ENCODE measurements around the gene KBTBD4.
A peak's percentile ranks its signal among the peaks of the same experiment; 100 is the strongest.
"Not testable (repeated sequence)": the region's sequence is repeated elsewhere in the genome, so short reads cannot be mapped to it uniquely, and the experiment has no call there.

The KBTBD4 gene

GRCh38 chr11:47558695-47559094 is 20.1 kb downstream of the KBTBD4 start:
- DNase-seq, result no peak

DNA sequence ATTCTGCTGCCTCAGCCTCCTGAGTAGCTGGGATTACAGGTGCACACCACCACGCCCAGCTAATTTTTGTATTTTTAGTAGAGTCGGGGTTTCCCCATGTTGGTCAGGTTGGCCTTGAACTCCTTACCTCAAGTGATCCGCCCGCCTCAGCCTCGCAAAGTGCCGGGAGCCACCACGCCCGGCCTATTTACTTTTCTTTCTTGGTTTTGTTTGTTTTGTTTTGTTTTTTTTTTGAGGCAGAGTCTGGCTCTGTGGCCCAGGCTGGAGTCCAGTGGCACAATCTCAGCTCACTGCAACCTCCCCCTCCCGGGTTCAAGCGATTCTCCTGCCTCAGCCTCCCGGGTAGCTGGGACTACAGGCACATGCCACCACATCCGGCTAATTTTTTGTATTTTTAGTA is 21.8 kb downstream of the KBTBD4 start:
- not testable (repeated sequence) for DNase-seq

GRCh38 chr11:47553406-47553743 is 25.4 kb downstream of the KBTBD4 start:
- DNase-seq, result no peak

DNA sequence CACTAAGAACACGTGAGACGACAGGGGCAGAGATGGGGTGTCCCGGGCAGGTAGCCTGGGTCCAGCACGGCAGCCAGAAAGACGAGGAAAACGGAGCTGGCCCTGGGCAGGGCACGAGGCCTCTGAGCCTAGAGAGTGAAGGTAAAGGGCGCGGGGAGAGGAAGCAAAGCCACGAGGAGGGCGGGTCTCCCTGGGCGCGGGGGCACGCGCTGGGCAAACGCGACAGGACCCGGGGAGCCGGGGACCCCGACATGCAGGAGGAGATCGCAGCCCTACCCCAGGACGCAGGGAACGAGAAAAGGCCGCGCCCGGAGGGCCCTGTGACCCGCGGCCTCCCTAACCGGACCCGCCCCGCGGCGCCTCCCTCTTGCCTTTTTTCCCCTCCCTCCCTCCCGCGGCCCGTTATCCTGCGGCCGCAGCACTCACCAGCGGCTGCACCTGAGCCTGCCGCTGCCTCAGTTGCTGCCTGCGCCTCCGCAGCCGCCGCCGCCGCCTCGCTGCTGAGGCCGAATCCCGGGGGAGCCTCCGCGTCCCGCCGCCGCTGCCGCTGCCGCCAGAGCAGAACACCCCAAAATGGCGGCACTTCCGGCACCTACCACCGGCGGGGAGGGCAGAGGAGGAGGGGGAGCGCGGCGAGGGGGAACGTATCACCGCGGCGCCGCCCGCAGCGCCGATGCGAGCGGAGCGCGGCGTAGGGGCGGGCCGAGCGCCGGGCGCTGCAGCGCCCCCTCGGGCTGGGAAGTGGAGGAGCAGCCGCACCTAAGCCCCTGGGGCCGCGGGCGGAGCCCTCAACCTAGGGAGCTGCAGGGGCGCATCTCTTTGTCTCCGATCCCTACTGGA is 26.0 kb downstream of the KBTBD4 start, which contains the start of gene CELF1:
CELF1 (minus strand) TSS at position 567 of the 840 bp plus-strand sequence. CDS start 53,609 bp downstream, outside the sequence.
- DNase-seq, result peak; percentile 95

- DNase-seq, result peak; percentile 36
Measured at GRCh38 chr11:47552056-47552565, 26.7 kb downstream of the KBTBD4 start.

DNA sequence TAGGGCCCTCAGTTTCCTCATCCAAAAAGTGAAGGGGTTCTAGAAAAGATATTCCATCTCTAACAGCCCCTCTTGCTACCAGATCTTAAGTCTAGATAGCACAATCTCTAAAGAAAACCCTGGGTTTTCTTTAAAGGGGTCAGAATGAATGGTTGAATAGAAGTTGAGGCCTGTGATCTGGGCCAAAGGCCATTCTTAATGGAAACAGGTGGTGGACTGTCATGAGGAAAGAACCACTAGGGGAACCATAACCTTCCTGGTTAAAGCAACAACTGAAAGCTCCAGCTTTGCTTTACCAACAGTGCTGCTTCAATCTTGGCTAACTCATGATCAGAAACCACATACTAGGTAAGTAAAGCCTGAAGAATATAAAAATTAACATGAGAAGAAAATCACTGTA is 27.7 kb downstream of the KBTBD4 start:
- peak; percentile 37 for DNase-seq

- no peak for DNase-seq
Measured at GRCh38 chr11:47550288-47551047, 28.3 kb downstream of the KBTBD4 start.

- DNase-seq, result not testable (repeated sequence)
Measured at GRCh38 chr11:47546274-47546673, 32.5 kb downstream of the KBTBD4 start.

DNA sequence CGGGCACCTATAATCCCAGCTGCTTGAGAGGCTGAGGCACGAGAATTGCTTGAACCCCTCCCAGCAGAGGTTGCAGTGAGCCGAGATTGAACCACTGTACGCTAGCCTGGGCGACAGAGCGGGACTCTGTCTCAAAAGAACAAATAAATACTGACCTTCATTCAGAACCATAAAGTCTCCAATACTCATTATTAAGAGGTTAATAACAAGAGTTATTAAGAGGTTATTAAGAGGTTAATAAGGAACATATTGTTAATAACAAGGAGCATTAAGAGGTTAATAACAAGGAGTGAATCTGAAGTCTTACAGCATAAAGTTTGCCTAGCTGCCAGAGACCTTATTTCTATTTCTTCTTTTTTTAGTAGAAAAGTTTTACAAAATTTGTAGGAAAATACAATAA is 33.5 kb downstream of the KBTBD4 start:
- no peak for DNase-seq

- DNase-seq, result no peak
Measured at GRCh38 chr11:47541070-47541469, 37.7 kb downstream of the KBTBD4 start.

DNA sequence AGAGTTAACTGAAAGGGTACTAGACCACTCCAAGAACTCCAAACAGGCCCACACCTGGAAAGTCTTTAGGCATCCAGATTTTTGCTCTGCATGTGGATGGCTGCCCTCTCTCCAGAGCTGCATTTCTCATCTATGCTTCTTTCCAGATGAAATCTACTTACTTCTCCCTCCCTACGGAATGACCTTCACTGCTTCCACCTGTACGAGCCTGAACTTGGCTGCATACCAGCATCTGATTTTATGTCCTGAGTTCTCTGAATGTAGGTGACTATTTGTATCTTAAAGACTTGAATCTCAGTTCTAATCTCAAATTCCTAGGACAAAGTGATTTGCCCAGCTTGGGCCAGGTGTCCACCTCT is 39.1 kb downstream of the KBTBD4 start:
- DNase-seq, result no peak

DNA sequence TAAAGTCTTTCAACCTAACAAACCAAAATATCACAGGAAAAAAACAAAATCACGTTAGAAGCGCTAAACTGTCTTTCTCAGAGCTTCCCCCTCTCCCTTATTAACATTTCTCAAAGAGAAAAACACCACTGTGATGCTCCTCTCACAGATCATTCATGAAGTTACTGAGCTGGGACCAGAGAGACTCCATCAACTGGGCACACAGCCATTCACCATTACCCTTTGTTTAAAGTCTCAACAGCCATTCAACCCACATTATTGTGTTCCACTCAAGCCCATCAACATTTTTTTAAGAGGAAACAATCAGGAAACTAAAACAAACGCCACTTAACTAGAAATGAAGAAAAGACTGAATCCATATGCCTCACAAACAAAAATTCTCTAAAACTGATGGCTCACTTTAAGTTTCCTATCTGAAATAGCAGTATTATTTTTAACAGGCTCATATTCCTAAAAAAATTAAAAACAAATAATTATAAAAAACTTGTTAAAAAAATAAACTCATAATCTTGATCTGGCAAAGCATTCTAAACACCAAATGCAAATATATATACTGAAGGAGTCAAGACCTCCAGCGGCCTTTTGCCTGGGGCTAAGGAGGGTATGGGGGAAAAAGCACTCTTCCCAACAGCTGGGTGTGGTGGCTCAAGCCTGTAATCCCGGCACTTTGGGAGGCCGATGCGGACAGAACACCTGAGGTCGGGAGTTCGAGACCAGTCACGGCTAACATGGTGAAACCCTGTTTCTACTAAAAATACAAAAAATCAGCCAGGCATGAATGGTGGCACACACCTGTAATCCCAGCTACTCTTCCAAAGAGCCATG is 39.8 kb downstream of the KBTBD4 start:
- no peak for DNase-seq

DNA sequence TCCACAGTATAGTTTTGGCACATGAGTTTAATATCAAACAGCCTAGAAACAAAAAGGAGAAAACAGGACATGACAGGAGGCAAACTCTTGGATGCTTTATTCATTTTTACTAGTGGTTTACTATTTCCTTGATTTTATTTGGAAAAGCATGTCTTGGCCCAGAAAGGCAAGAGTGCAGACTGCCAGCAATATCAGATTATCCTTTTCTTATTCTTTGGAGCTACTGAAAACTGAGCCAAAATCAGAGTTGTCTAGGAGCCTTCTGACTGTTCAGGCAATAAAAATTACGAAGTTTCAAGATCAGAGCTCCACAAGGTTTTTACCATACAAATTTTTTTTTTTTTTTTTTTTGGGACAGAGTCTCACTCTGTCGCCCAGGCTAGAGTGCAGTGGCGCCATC is 41.9 kb downstream of the KBTBD4 start:
- DNase-seq, result no peak

GRCh38 chr11:47534704-47535251 is 44.0 kb downstream of the KBTBD4 start:
- DNase-seq, result no peak

DNA sequence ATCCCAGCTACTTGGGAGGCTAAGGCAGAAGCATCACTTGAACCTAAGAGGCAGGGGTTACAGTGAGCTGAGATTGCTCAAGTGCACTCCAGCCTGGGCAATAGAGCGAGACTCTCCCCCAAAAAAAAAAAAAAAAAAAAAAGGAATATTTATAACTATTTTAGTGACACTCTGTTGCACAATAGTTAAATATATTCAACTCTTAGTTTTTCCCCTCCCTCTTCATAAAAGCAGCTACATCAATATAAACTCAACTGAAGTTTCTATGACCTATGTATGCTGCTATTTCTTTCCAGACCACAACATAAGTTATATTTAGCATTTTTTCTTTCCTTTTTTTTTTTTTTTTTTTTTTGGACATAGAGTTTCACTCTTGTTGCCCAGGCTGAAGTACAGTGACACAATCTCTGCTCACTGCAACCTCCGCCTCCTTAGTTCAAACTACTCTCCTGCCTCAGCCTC is 45.0 kb downstream of the KBTBD4 start:
- DNase-seq, result no peak

DNA sequence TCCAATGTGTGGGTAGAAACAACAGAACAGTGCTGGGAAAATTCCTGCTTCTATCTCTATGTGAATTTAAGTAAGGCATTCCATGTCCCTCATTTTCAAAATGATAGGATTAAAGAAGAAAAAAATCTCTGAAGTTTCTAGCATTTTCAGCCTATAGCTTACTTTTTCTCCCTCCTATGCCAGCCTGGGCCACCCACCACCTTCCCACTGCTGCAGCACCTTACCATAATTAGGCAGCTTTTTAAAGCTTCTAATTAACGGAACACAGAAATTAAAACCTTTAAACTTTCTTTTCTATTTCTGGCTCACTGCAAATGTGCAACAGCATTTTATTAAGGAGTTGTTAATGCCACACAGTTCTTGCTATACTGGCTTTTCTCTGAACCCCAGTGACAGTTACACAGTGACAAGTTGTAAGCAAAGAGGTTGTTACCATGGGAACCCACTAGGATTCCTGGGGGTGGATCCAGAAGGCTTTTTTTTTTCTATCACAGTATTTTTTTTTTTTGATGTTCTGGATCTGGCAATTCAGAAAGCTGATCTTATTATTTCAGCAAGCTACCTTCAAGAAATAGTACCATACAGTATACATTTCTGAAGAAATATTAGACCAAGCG is 46.1 kb downstream of the KBTBD4 start:
- DNase-seq, result no peak

DNA sequence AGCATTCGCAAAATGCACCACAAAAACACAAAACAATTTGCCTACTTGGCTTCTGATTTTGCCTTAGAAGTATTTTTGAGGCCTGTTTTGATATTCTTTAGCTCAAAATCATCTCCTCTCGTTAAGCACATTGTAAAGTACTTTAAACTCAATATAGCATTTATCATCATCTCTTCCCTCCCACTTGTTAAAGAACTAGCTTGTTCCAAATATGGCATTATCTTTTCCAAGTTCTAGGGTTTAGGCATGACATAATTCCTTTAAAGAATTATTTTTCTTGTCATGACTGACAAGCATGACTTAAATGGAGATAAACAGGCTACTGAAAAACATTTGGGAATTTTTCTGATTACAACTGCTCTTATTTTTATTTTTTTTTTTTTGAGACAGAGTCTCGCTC is 47.1 kb downstream of the KBTBD4 start:
- DNase-seq, result no peak

GRCh38 chr11:47530721-47531120 is 48.0 kb downstream of the KBTBD4 start:
- DNase-seq, result not testable (repeated sequence)

- DNase-seq, result no peak
Measured at GRCh38 chr11:47529951-47530350, 48.8 kb downstream of the KBTBD4 start.

- DNase-seq, result no peak
Measured at GRCh38 chr11:47527186-47527585, 51.6 kb downstream of the KBTBD4 start.

DNA sequence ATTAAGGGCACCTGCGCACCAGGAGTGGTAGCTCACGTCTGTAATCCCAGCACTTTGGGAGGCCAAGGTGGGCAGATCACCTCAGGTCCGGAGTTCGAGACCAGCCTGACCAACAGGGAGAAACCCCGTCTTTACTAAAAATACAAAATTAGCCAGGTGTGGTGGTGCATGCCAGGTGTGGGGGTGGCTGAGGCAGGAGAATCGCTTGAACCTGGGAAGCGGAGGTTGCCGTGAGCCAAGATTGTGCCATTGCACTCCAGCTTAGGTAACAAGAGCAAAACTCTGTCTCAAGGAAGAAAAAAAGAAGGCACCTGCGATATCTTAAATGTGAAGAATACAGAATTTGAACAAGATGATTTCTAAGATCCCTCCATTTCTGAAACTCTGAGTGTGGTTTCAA is 52.7 kb downstream of the KBTBD4 start:
- not testable (repeated sequence) for DNase-seq

DNA sequence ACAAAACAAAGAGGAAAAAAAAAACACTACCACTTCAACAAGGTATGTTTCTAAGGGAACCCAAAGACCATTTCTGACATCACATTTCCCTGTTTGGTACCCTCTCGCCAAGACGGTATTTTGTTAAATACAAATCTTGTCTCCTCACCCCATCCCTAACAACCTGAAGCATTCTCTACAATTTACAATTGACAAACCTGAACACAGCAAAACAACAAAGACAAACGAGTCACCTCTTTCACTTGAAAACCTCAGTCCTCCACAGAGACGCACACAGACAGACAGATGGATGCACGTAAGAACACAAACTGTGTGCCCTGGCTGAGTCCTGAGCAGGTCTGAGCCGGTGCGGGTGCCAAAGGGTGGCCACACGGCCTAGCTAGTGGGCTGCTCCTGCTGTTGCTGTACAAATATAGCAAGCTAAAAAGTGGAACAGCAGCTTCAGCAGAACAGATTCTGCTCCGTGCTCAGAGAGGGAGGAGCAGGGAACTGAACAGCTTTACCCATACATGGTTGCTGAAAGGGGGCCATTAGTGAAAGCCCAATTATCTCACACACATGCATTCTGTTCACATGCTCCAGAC is 54.4 kb downstream of the KBTBD4 start:
- DNase-seq, result peak; percentile 24
